Activated T-helper 1 cell treated with anti-CD3 and anti-CD28 coated beads, Interleukin-12 subunit alpha, Interleukin-12 subunit beta, Interleukin-2, Interleukin-4 antibody, amounts not matched to agents 30 ng/mL and 10 ng/mL and 1 ng/mL, durations not matched to agents 14 hours and 24 hours and 36 hours (primary cell): ENCODE data around the gene CCDC146. TPM values are rescaled to one million over a fixed set of nuclear protein-coding genes. Genes with fewer than 3 reads are reported as not detected.
"Not testable (repeated sequence)": the region's sequence is repeated elsewhere in the genome, so short reads cannot be mapped to it uniquely, and the experiment has no call there.

Experiments used
- DNase-seq: peaks from one replicate; pipeline ENCODE4 v3.0.0; 2021; ENCODE audit warnings: low spot score
- H3K27ac Mint-ChIP-seq: one replicate; pipeline ENCODE4 v1.8.0; 2021; ENCODE audit warnings: mild to moderate bottlenecking, mixed read lengths
- H3K27me3 Mint-ChIP-seq: one replicate; pipeline ENCODE4 v1.8.0; 2022; ENCODE audit warnings: mild to moderate bottlenecking, moderate library complexity, mixed read lengths; ENCODE audit not compliant: insufficient read depth
- H3K36me3 Mint-ChIP-seq: one replicate; pipeline ENCODE4 v1.8.0; 2021; ENCODE audit warnings: low read depth, mixed read lengths
- H3K4me1 Mint-ChIP-seq: one replicate; pipeline ENCODE4 v1.8.0; 2021; ENCODE audit warnings: low read depth, mixed read lengths
- H3K4me3 Mint-ChIP-seq: one replicate; pipeline ENCODE4 v1.8.0; 2021; ENCODE audit warnings: mild to moderate bottlenecking, moderate library complexity, mixed read lengths
- H3K9me3 Mint-ChIP-seq: one replicate; pipeline ENCODE4 v1.8.0; 2021; ENCODE audit warnings: mixed read lengths
- intact Hi-C: fragments of 100-400 bp; cut with micrococcal nuclease; formaldehyde crosslinking; loops from one replicate; pipeline ENCODE4 v1.15.1; 2024
- total RNA-seq: library from RNA; stranded (reverse); gene quantifications from 2 replicates; pipeline ENCODE4 v1.2.3, GENCODE V29; 2022

Gene CCDC146
- 1.2 and 2.1 TPM in 2 replicates for total RNA-seq

DNA sequence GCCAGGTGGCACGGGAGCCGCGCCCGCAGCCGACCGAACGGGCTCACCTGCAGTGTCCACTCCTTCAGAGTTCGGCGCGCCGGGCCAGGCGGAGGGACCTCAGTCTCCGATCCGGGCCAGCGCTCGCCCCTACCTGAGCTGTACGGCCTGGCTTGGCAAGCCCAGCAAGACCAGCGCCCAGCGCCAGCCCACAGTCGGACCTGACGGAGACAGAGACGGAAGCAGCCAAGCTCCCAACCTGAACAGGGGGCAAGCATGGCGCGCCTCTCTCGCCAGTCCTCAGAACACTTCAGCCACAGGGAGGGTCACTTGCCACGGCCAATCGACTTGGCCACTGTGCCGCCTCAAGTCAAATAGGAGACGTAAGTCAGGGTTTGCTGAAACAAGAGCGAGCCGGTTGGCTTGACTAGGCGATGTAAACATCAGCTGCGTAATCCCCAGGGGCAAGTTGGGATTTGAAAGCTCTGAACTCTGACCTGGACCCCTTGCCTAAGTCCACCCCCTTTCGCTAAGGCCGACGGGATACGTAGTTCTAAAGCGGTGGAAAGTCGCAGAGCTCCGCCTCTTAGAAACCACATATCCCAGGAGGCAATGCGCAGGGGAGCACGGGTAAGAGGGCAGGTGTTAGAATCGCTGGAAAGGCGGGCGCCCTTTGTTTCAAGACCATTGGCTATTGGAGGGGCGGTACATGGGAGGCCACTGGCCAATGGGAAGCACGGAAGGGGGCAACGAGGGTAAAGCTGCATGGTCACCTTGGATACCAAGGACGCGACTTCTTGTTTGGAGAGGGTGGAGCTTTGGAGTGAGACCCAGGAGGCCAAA lies at the start of gene CCDC146:
Gene CCDC146, plus strand, starts transcription at position 756 of the 822 bp plus-strand sequence. CDS start 45,054 bp downstream, outside the sequence.
- peak; percentile 95 for DNase-seq
- Mint-ChIP-seq H3K27ac (peak within 1 kb of the TSS; percentile 68), H3K4me1 (peaks cover 21% of the 10 kb centered on the region), H3K4me3 (peak within 1 kb of the TSS; percentile 87)
- H3K27me3 Mint-ChIP-seq, H3K36me3 Mint-ChIP-seq, H3K9me3 Mint-ChIP-seq: not testable (repeated sequence)
- intact Hi-C loops = loop anchor here (1.0 to 5.0 kb wide), 5 partner anchors 35 to 415 kb away; partner anchors contain the start of gene PTPN12

GRCh38 chr7:77074786-77075396 lies 47.5 kb upstream of the CCDC146 start:
- H3K9me3 Mint-ChIP-seq = peaks cover 13% of the 10 kb centered on the region
- H3K4me1 Mint-ChIP-seq, intact Hi-C loops, H3K4me3 Mint-ChIP-seq, H3K27ac Mint-ChIP-seq, H3K27me3 Mint-ChIP-seq, DNase-seq: not testable (repeated sequence)
- H3K36me3 Mint-ChIP-seq = peaks cover 25% of the 10 kb centered on the region

DNA sequence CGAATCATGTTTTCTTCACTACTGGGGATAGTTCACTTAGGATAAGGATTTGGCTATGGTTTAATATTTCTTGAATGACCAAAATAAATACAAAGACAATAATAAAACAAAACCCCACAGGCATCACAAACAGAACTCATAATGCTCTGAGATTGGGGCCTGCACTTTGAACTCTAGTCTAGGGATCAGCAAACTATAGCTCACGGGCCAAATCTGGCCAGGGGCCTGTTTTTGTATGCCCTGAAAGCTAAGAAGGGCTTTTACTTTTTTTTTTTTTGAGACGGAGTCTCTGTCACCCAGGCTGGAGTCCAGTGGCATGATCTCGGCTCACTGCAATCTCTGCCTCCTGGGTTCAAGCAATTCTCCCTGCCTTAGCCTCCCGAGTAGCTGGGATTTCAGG lies 45.4 kb upstream of the CCDC146 start:
- intact Hi-C loops = not testable (repeated sequence)

GRCh38 chr7:77079112-77079511 lies 43.3 kb upstream of the CCDC146 start:
- H3K9me3 Mint-ChIP-seq, H3K27ac Mint-ChIP-seq, H3K4me1 Mint-ChIP-seq, H3K4me3 Mint-ChIP-seq, DNase-seq, intact Hi-C loops, H3K27me3 Mint-ChIP-seq: not testable (repeated sequence)
- H3K36me3 Mint-ChIP-seq = peaks cover 11% of the 10 kb centered on the region

More for the DNA sequence above, 45.4 kb upstream of the CCDC146 start:
- H3K27me3 Mint-ChIP-seq, H3K4me1 Mint-ChIP-seq, H3K9me3 Mint-ChIP-seq, H3K27ac Mint-ChIP-seq, H3K4me3 Mint-ChIP-seq, DNase-seq: not testable (repeated sequence)
- peaks cover 11% of the 10 kb centered on the region for H3K36me3 Mint-ChIP-seq

DNA sequence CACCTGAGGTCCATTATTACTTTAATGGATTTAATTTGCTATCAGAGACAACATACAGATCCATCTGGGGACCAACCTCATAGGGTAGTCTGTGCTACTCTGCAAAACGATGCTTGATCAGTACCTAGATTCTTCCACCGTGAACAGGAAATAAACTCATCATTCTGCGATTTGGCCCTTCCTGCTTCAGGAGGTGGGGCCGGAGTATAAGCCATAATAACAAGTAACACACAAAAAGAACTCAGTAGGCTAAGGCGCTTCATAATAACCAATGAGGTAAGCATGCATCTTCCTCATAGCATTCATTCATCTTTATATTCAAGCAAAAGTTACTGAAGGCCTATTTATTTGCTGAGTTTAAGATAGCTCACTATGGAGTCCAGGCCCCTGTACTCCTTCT lies 42.8 kb upstream of the CCDC146 start:
- H3K27ac Mint-ChIP-seq, DNase-seq, H3K4me1 Mint-ChIP-seq, H3K27me3 Mint-ChIP-seq, H3K36me3 Mint-ChIP-seq, intact Hi-C loops, H3K9me3 Mint-ChIP-seq, H3K4me3 Mint-ChIP-seq: not testable (repeated sequence)

DNA sequence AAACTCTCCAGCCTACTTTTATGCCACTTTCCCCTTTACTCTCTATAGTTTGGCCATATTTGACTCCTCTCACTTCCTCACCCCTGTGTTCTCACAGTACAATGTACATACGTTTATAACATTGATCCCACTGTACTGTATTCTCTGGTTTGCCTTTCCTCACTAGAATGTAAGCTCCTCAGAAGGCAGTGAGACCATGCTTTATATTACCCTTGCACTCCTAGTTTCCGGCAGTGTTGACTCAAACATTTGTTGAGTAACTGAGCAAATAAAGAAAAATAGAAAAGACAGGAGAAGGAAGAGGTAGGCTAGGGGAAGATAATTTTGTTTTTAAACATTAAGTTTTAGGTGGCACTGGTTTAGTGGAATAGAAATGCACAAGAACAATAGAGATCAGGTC lies 42.2 kb upstream of the CCDC146 start:
- DNase-seq, H3K36me3 Mint-ChIP-seq, H3K27ac Mint-ChIP-seq, intact Hi-C loops, H3K9me3 Mint-ChIP-seq, H3K27me3 Mint-ChIP-seq, H3K4me3 Mint-ChIP-seq, H3K4me1 Mint-ChIP-seq: not testable (repeated sequence)

- H3K27me3 Mint-ChIP-seq, H3K27ac Mint-ChIP-seq, H3K9me3 Mint-ChIP-seq, H3K36me3 Mint-ChIP-seq, H3K4me3 Mint-ChIP-seq, DNase-seq, H3K4me1 Mint-ChIP-seq, intact Hi-C loops: not testable (repeated sequence)
Measured at GRCh38 chr7:77082192-77082591, 40.2 kb upstream of the CCDC146 start.

DNA sequence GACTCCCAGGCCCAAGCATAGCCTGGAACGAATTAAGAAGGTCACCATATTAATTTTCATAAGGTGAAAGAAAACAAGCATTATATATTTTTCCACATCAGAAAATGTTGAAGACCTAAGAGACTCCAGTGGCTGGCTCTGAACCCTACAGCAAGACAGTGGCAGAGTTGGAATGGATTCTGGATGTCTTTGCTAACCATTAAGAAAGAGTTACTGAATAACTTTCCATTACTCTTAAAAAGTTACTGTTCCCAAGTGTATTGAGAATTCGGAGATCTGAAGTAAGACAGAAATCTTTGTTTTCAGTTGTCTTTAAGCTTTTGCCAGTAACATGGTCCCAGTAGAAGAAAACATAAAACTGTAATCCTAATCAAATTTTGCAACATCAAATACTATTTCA lies 30.1 kb upstream of the CCDC146 start:
- H3K9me3 Mint-ChIP-seq, H3K27ac Mint-ChIP-seq, H3K4me3 Mint-ChIP-seq, H3K27me3 Mint-ChIP-seq, intact Hi-C loops, H3K4me1 Mint-ChIP-seq, DNase-seq: not testable (repeated sequence)
- peaks cover 11% of the 10 kb centered on the region for H3K36me3 Mint-ChIP-seq

GRCh38 chr7:77100501-77100900 lies 21.9 kb upstream of the CCDC146 start:
- intact Hi-C loops, H3K27ac Mint-ChIP-seq: not testable (repeated sequence)

GRCh38 chr7:77101187-77101586 lies 21.2 kb upstream of the CCDC146 start:
- DNase-seq, H3K27ac Mint-ChIP-seq, H3K9me3 Mint-ChIP-seq, intact Hi-C loops, H3K36me3 Mint-ChIP-seq, H3K4me1 Mint-ChIP-seq, H3K4me3 Mint-ChIP-seq, H3K27me3 Mint-ChIP-seq: not testable (repeated sequence)

More at GRCh38 chr7:77100501-77100900, 21.9 kb upstream of the CCDC146 start:
- H3K4me1 Mint-ChIP-seq, H3K4me3 Mint-ChIP-seq, H3K9me3 Mint-ChIP-seq, DNase-seq, H3K36me3 Mint-ChIP-seq, H3K27me3 Mint-ChIP-seq: not testable (repeated sequence)

GRCh38 chr7:77102671-77103070 lies 19.7 kb upstream of the CCDC146 start:
- intact Hi-C loops, H3K4me3 Mint-ChIP-seq, DNase-seq, H3K27me3 Mint-ChIP-seq, H3K27ac Mint-ChIP-seq, H3K36me3 Mint-ChIP-seq, H3K9me3 Mint-ChIP-seq, H3K4me1 Mint-ChIP-seq: not testable (repeated sequence)

DNA sequence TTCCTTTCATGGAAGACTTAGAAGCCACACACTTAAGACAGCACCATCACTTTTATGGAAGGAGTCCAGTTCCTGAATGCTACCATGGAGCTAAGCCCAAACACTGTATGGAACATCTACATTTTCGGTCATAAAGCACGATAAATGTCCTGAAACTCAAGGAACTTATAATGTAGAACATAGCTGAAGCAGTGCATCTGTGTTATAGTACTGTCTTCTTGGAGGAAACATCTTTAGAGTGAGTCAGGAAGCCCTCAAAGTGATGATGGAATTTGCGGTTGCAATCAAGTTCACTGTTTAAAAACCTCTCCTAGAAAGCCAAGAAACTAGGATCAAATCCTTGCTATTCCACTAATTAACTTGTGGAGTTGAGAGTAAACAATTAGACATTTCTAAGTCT lies 16.5 kb upstream of the CCDC146 start:
- DNase-seq, H3K9me3 Mint-ChIP-seq, H3K27ac Mint-ChIP-seq, H3K36me3 Mint-ChIP-seq, H3K4me3 Mint-ChIP-seq, H3K27me3 Mint-ChIP-seq, H3K4me1 Mint-ChIP-seq, intact Hi-C loops: not testable (repeated sequence)

- intact Hi-C loops, DNase-seq, H3K4me3 Mint-ChIP-seq, H3K27me3 Mint-ChIP-seq, H3K36me3 Mint-ChIP-seq, H3K27ac Mint-ChIP-seq, H3K9me3 Mint-ChIP-seq, H3K4me1 Mint-ChIP-seq: not testable (repeated sequence)
Measured at GRCh38 chr7:77107659-77108058, 14.8 kb upstream of the CCDC146 start.
